ENCODE results near the gene PTPN11.

PTPN11 gene

GRCh38 chr12:112527082-112527481 is 108.3 kb downstream of the PTPN11 start:
- DNase-seq = no peak
- Histone ChIP-seq H3K27me3 (replicated peaks; ENCODE audit: insufficient read depth, low read length) (peaks cover 3% of the 10 kb centered on the region; the same call in 1 of the 2 replicates), H3K4me1 (ENCODE audit: low read length) (0 out of 2 replicates have a peak, but pooled peaks cover 3% of the 10 kb centered on the region), H3K36me3 (replicated peaks; ENCODE audit: insufficient read depth, low read length) (no peaks in the 10 kb centered on the region), H4K20me1 (ENCODE audit: insufficient read depth, low read length) (no peaks in the 10 kb centered on the region), H2AFZ (ENCODE audit: low read length) (no peak overlapping the region), H3K4me3 (ENCODE audit: low read length) (no peak overlapping the region), H3K9me3 (replicated peaks; ENCODE audit: insufficient read depth, low read length) (no peaks in the 10 kb centered on the region), H3F3A (ENCODE audit: insufficient read depth, low read length) (no peaks in the 10 kb centered on the region), H3K79me2 (ENCODE audit: low read length) (no peaks in the 10 kb centered on the region), H3K4me2 (ENCODE audit: low read depth, low read length) (no peak overlapping the region), H3K27ac (ENCODE audit: low read length) (no peak overlapping the region), H3K9ac (ENCODE audit: low read length) (no peak overlapping the region), H3K9me2 (replicated peaks; ENCODE audit: insufficient read depth, low read length) (no peaks in the 10 kb centered on the region)
- no peak for TF ChIP-seq CTCF (IDR thresholded peaks at IDR 0.05; ENCODE audit: low read length)
- no peak for TF ChIP-seq EZH2phosphoT487 (IDR thresholded peaks at IDR 0.05; ENCODE audit: low read length)
- no peak for TF ChIP-seq EZH2 (optimal IDR thresholded peaks at IDR 0.05; ENCODE audit: low read depth, low read length)

GRCh38 chr12:112527501-112527900 is 108.8 kb downstream of the PTPN11 start:
- no peak for TF ChIP-seq EZH2 (optimal IDR thresholded peaks at IDR 0.05; ENCODE audit: low read depth, low read length)
- TF ChIP-seq CTCF (IDR thresholded peaks at IDR 0.05; ENCODE audit: low read length) = no peak
- no peak for TF ChIP-seq EZH2phosphoT487 (IDR thresholded peaks at IDR 0.05; ENCODE audit: low read length)
- Histone ChIP-seq H3K9ac (ENCODE audit: low read length) (no peak overlapping the region), H2AFZ (ENCODE audit: low read length) (no peak overlapping the region), H3K36me3 (replicated peaks; ENCODE audit: insufficient read depth, low read length) (no peaks in the 10 kb centered on the region), H3K27me3 (replicated peaks; ENCODE audit: insufficient read depth, low read length) (peaks cover 3% of the 10 kb centered on the region; the same call in 1 of the 2 replicates), H3K4me3 (ENCODE audit: low read length) (no peak overlapping the region), H4K20me1 (ENCODE audit: insufficient read depth, low read length) (no peaks in the 10 kb centered on the region), H3K9me2 (replicated peaks; ENCODE audit: insufficient read depth, low read length) (no peaks in the 10 kb centered on the region), H3K27ac (ENCODE audit: low read length) (no peak overlapping the region), H3K9me3 (replicated peaks; ENCODE audit: insufficient read depth, low read length) (no peaks in the 10 kb centered on the region), H3F3A (ENCODE audit: insufficient read depth, low read length) (no peaks in the 10 kb centered on the region), H3K4me1 (ENCODE audit: low read length) (0 out of 2 replicates have a peak, but pooled peaks cover 3% of the 10 kb centered on the region), H3K4me2 (ENCODE audit: low read depth, low read length) (no peak overlapping the region), H3K79me2 (ENCODE audit: low read length) (no peaks in the 10 kb centered on the region)
- no peak for DNase-seq

- no peak overlapping the region for H3K27ac ChIP-seq (ENCODE audit: low read length)
- 0 out of 2 replicates have a peak, but pooled peaks cover 3% of the 10 kb centered on the region for H3K4me1 ChIP-seq (ENCODE audit: low read length)
- no peaks in the 10 kb centered on the region for H4K20me1 ChIP-seq (ENCODE audit: insufficient read depth, low read length)
- H3K79me2 ChIP-seq (ENCODE audit: low read length) = no peaks in the 10 kb centered on the region
- peaks cover 3% of the 10 kb centered on the region; the same call in 1 of the 2 replicates for H3K27me3 ChIP-seq (replicated peaks; ENCODE audit: insufficient read depth, low read length)
- H3K9me2 ChIP-seq (replicated peaks; ENCODE audit: insufficient read depth, low read length) = no peaks in the 10 kb centered on the region
- no peaks in the 10 kb centered on the region for H3F3A ChIP-seq (ENCODE audit: insufficient read depth, low read length)
- no peak overlapping the region for H3K9ac ChIP-seq (ENCODE audit: low read length)
- no peaks in the 10 kb centered on the region for H3K36me3 ChIP-seq (replicated peaks; ENCODE audit: insufficient read depth, low read length)
- no peak overlapping the region for H2AFZ ChIP-seq (ENCODE audit: low read length)
- DNase-seq = no peak
- TF ChIP-seq EZH2 (optimal IDR thresholded peaks at IDR 0.05; ENCODE audit: low read depth, low read length) (no peak), CTCF (IDR thresholded peaks at IDR 0.05; ENCODE audit: low read length) (no peak), EZH2phosphoT487 (IDR thresholded peaks at IDR 0.05; ENCODE audit: low read length) (no peak)
- H3K4me2 ChIP-seq (ENCODE audit: low read depth, low read length) = no peak overlapping the region
- H3K9me3 ChIP-seq (replicated peaks; ENCODE audit: insufficient read depth, low read length) = no peaks in the 10 kb centered on the region
- no peak overlapping the region for H3K4me3 ChIP-seq (ENCODE audit: low read length)
These were observed 109.8 kb downstream of the PTPN11 start for GRCh38 chr12:112528521-112528920.

Data from MM.1S (cell line).